T follicular helper cell (primary cell): ENCODE measurements around the gene MINDY4.

Experiments used
- DNase-seq: peaks from one replicate; pipeline ENCODE4 v3.0.0-alpha.2; 2020; ENCODE audit warnings: low read depth
- total RNA-seq, 2 experiments: gene quantifications; one replicate each; lab custom pipeline; 2026; lab: John Stamatoyannopoulos, UW

The MINDY4 gene
- 0.35 to 0.60 reads per million in 2 experiments for total RNA-seq

DNA sequence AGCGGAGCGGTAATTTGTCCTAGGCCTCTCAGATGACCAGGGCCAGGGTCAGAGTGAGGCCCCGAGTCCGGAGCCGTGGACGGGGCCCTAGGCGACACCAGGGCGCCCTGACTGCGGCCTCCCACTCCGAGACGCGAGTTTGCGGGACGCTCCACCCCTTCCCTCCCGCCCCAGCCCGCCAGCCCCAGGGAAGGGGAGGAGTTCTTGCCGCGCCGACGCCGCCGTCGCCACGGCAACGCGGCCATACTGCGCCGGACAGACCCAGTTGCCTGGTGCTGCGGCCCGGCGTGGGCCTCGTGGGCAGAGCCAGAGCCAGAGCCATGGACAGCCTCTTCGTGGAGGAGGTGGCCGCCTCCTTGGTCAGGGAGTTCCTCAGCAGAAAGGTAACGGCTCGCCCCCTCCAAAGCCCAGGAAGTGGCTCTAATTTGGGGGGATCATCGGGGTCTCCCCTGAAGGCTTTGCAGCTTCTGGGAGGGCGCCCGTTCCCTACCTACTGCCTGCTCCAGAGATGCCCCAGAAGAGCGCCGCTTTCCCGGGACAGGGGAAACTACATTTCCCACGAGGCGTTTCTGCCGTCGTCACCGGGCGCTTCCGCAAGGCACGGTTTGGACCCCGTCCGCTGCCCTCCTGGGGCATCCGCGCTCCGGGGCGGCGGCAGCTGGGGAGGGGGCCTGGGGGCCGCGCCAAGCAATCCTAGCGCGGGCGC lies at the start of gene MINDY4:
TSS of gene MINDY4 (plus strand) at position 244 of the 706 bp plus-strand sequence. CDS start at position 321, 77 bp downstream.
- peak; percentile 49 for DNase-seq

DNA sequence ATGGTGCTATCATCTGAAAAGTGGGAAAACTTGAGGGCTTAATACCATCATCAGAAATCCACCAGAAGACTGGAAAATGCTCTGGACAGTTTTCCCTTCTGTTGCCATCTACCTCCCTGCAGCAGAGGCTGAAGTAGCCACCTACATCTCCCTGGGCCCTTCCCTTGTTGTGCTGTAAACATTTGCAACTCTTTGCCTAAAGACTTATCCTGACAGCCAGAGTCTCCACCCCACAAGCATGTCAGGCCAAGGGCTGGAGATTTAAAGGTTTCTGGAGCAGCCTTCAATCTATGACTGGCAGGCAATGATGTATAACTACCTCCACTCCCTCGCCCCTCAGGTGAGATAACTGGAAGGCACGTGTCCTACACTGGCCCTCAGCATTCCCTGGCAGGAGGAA lies 49.0 kb upstream of the MINDY4 start:
- DNase-seq, result no peak

DNA sequence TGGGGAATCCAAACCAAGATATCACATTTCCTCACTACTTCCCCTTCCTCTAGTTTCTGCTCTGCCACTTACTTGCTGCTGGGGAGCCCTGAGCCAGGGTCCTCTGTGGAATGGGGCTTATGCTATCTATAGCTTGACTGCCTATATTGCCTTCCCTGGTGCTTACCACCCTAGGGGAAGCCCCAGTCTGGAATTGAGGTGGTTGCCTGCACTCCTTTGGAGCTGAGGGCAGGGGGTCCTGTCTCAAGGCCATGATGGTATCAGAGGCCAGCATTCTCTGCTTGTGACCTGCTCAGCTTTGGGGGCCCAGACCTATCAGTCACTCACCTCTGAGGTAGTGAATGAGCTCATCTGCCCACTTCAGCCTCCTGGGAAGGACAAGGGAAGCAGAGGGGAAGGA lies 48.5 kb upstream of the MINDY4 start:
- no peak for DNase-seq

DNA sequence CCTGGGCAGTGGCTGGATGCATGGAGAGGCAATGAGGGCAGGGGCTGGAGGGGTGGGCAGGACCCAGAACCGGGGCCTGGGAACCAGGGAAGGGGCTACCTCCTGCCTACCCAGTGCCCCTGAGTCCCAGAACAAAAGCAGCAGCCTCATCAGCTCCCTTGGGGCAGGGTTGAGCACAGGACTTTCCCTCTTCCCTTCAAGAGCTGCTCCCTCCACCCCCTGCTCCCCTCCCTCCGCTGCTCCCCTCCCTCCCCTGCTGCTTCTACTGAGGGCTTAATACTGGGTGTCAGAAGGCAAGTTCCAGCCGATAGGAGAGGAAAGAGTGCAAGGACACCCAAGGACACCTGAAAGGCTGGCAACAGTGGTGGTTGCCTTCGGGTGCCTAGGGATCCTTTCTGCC lies 47.4 kb upstream of the MINDY4 start:
- no peak for DNase-seq

DNA sequence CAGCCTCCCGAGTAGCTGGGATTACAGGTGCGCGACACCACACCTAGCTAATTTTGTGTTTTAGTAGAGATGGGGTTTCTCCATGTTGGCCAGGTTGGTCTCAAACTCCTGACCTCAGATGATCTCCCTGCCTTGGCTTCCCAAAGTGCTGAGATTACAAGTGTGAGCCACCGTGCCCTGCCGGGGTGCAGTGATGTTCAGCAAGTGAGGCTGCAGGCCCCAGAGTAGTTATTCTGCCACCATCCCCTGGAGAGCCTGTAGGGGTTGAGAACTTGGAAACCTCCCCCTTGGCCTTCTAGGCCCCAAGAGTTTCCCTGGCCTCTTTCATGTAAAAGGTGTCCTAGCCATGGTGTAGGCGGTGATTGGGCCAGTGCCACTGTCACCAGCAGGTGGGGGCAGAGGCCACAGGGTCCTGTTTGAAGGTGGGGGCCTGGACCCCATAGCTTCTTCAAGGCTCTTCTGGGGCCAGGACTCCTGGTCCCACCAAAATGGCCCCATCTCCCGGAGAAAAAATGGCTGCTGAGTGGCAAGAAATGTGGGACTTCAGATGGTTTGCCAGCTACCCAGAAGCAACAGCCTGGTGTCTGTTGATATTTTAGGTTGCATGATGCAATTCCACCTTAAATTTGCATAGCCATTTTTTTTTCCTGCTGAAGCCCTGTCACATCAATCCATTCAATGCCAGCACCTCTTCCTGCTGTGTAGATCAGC lies 44.8 kb upstream of the MINDY4 start:
- no peak for DNase-seq

DNA sequence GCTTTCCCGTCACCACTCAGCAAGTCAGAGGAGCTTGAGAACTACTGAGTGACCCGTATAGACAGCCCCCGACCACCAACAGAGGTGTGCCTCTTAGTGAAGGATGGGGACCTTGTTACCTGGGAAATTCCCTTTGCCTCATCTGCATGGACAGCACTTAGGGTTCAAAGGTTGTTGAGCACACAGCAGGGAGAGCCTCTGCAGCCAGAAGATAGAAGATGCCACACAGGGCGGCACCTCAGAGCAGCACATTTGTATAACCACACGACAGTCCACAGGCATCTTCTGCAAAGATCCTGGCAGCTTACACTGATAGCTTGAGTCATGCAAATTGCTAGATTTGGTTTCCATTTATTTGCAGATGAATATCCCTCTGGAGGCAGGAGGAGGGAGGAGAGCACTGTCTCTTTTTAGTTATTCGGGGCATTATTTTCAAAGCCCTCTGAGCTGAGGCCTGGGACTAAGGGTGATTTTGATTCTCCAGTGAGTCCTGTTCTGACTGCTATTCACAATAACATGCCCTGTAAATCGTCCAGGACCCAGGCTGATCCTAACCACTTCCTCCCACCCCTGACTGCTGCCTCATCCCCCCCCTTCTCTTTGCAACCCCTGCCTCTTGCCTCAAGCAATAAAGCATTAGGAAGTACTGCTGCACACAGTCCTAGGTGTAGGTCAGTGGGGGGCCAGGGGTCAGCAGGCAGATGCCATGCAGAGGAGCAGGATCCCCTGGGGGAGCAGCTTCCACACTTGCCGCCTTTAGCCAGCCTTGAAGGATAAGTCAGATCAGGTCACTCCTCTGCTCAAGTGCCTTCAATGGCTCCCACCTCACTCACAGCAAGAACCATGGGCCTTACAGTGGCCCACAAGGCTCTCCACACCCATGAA lies 43.9 kb upstream of the MINDY4 start:
- DNase-seq, result peak; percentile 47

DNA sequence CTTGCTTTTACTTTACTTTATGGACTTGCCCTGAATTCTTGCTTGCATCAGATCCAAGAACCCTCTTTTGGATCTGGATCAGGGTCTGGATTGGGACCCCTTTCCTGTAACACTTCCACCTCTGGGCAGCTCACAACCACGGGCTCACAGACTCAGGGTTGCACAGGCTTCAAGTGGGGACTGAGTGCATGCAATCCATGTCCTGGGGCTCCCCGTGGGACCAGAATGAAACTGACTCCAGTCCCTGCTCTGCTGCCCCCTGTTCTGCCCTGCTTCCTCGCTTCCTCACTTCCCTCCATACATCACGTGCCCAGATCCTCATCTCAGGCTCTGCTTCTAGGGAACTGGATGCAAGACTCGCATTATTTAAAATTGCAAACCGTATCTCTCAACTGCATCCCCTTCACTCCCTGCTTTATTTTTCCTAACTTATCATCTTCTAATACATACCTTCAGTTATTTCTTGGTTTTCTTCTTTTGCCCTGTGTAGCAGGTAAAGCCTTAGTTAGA lies 42.6 kb upstream of the MINDY4 start:
- no peak for DNase-seq

DNA sequence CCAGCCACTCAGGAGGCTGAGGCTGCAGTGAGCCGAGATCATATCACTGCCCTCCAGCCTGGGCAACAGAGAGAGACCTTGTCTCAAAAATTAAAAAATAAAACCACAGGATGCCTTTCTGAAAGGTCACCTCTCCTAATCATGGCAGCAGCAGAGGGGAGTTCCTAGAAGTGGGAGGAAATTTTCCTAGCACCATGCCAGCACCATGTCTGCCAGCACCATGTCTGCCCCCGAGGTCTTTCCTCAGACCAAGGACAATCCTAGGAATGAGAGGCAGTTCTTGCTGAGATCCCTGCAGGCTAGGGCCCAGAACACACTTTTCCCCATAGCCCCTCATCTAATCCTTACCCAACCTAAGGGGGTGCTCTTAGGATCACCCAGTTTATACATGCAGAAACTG lies 41.6 kb upstream of the MINDY4 start:
- DNase-seq, result no peak

DNA sequence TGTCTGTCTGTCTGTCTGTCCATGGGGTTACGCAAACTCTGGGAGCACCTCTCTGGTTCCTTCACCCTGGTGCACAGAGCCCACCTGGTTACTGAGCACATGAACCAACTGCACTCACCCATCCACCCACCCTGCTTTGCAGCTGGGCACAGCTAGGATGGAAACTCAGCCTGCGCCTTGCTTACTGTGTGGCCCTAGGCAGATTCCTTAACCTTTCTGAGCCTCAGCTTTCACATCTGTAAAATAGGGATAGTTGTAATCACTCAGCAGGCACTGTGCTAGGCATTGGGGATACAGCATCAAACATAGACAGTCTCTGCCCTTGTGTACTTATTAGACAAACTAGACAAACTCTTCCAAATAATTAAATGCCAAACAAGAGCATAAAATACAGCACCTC lies 41.1 kb upstream of the MINDY4 start:
- no peak for DNase-seq

DNA sequence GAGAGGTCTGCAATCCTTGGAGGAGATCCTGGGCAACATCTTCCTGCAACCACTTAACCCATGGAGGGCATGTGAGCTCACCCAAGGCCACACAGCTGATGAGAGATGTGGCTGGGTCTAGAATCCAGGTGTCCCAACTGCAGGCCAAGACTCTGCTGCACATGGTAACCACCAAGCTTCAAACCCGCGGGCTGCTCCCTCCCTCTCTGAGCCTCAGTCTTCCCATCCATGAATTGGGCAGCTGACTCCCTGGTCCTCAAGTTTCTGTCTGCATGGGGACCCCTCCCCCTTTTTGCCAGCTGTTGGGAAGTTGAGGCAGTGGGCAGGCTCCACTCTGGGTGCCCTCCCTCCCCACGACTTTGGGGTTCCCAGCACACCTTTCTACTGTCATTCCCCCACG lies 40.2 kb upstream of the MINDY4 start:
- DNase-seq, result no peak

DNA sequence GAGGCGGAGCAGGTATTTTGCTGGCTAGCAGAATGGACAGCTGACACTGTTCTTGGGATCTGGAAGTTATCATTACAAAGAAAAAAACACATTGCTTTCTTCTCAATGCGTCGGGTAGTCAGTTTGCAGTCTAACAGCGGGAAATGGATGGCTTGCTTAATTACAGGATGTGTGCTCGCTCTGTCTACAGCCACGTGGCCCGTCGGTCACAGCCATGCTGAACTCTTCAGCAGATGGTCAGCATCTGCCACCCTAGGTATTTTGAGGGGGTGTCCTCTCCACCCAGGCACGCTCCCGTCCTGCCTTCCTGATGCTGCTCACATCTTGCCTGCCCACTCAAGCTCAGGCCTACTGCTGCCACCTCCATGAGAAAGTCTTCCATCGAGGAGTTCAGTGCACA lies 39.6 kb upstream of the MINDY4 start:
- DNase-seq, result no peak

DNA sequence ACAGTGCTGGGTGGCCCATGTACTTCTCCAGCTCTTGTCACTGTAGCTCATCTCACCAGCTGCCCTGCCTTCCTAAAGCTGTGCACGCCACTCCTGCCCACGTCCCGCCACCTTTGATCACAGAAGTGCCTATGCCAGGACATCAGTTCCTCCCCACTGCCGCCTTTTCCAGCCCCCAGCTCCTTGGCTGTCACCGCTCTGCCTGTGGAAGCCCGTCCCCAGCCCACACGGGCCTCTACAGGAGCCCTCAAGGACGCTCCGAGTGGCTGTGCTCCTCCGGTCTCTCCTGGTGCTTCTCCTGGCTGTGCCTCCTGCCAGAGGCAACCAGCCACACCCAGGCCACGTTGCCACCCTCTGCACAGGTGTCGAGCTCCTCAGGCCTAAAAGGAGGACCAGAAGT lies 38.6 kb upstream of the MINDY4 start:
- DNase-seq, result no peak

DNA sequence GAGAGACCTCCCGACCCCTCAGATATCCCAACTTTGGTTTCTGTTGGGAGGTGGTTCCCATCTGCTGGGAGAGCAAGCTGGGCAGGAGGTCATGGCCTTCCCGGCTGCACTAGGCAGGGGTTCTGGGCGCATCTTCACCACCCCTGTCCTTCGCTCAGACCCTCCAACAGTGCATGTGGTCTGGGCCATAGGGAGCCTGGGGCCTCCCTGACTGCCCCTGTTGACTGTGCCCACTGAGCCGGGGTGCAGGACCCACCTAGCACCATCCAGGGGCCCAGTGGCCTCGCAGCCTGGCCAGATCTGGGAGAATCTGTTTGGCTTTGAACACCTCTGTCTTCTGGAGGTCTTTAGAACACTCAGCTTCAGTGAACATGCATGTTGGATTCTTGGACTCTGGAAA lies 38.0 kb upstream of the MINDY4 start:
- DNase-seq, result no peak

DNA sequence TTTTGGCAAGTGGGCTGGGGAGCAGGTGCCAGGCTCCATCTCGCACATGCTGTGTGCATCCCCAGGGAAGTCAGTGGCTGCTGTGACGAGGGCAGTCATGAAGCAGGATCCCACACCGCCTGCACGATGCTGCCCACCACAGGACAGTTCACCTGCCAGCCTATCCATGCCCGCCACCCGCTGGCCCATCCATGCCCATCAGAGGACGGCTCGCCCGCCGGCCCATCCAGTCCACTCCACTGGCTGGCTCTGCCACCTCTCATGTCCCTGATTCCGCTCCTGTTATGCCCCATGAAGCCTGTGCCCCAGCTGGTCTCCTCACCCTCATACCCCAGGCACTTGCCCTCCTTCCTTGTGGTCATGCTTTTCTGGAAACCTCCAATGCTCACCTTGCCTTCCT lies 37.5 kb upstream of the MINDY4 start:
- DNase-seq, result no peak

DNA sequence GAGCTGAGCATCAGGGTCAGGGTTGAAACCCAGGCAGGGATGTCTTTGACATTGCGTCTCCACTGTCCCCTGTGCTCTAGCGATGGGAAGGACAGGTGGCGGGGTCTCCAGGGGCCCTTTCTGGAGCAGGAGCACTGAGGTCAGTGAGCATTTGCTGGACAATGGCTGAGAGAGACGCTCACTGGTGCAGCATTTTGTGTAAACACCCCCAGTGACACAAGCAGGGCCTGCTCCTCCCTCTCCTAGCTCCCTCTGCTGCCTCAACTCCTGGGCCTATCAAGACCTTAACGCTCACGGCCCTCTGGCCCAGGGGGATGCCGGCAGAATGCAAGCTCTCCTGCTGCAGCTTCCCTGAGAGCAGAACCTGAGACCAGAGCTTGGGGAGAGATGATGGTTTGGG lies 36.7 kb upstream of the MINDY4 start:
- no peak for DNase-seq

DNA sequence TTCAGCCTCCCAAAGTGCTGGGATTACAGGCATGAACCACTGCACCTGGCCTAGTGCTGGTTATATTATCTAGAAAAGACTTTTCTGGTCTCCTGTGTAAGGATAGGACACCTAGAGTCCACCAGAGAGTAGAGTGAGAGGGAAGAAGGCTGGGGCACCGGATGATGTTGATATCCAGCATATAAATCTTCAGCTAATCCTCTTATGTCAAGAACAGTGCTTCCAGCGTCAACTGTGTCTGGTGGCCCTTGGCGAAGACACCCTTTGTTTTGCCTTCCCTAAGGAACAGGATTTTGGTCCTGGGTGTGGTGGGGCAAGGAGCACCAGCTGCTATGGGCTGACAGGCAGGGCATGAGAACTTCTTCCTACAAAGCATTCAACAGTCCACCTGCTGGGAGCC lies 35.6 kb upstream of the MINDY4 start:
- no peak for DNase-seq

DNA sequence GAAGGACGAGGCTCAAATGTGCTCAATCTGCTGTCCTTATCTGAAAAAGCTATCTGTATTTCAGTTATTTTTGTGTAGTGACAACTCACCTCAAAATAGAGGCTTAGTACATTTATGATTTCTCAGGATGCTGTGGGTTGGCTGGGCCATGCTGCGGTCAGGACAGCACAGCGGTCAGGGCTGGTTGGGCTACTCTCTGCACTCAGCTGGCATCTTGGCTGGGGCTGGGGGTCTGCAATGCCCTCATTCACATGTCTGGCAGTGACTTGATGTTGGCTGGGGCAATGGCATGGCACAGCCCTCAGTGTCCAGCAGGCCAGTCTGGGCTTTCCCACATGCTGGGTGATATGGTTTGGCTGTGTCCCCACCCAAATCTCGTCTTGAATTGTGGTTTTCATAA lies 34.9 kb upstream of the MINDY4 start:
- no peak for DNase-seq

DNA sequence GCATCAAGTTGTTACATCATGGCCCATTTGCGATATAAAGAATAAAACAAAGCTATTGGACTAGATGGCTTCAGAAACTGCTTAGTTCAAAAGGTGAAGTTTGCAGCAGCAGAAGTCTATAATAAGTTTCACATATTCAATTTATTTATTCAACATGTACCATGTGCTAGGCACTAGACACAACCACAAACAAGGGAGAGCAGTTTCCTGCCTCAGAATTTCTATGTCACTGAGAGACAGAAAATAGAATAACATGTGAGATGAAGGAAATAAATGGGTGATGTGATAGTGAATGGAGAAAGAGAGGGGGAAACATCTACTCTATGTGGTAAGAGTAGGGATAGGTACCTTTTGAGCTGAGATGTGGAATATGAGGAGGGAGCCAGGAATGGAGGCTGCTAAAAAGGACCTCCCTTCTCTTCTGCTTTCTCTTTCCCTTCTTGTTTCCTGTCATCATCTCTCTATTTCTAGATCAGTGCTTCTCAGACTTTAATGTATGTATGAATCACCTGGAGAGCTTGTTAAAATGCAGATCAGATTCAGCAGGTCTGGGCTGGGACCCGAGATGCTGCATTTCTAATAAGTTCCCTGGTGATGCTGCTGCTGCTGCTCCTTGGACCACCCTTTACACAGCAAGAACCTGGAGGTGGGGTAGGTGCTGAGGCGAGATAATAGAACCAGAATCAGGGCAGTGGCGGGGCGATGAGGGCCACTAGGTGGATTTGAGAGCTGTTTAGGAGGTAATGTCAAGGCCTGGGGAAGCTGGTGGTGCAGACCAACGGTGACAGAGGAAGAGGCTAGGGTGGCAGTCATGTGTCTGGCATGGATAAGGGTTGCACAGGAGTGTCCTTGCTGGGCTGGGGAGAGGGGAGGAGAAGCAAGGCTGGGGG lies 32.9 kb upstream of the MINDY4 start:
- no peak for DNase-seq

DNA sequence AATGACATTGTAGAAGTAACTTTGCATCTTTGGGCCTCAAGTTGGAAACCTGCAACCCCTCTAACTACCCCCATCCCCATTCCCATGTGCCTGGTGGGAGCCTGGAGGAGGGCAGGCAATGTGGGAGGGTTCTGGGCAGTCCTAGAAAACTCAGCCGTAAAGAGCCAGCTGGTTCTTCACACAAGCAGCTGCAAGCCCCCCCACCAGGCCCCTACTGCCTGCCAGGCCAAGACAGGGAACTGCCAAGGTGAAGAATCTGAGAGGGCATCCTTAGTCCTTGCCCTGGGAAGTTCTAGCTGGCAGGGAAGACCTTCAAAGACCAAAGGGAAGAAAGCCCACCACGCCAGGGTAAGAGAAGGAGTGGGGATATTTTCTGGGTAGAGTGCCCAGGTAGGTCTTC lies 31.5 kb upstream of the MINDY4 start:
- DNase-seq, result no peak

DNA sequence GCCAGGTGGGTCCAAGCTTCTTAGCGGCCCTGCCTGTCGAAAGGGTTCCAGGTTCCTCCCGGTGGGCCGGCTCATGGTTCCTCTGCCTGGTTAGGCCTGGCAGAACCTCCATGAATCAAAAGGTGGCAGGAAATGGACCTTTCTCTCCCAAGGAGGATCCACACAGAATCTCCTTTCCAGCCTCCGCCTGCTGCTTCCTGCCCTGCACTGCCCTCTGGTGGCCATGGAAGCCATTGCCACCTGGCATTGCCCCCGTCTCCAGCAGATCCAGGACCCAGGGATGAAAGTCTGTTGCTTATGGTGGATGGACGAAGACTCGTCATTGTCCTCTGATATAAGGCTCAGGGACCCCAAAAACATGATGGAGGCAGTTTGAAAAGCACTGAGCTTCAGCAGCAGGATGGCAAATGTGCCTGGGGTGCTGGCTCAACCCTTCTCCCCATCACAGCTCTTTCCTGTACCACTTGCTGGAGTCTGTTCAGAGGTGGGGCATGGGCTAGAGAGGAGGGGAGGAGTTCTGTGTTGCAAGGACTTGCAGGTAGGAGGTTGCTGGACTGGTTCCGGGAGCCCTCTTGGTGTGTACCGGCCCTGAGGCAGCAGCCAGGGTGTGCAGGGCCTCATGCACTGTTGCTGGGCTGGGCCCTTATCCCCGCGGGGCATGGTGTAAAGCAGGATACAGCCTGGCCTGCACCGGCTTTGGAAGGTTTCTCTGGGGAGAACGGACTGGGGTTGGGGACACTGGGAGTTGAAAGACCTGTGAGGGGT lies 30.6 kb upstream of the MINDY4 start:
- DNase-seq, result peak; percentile 64

DNA sequence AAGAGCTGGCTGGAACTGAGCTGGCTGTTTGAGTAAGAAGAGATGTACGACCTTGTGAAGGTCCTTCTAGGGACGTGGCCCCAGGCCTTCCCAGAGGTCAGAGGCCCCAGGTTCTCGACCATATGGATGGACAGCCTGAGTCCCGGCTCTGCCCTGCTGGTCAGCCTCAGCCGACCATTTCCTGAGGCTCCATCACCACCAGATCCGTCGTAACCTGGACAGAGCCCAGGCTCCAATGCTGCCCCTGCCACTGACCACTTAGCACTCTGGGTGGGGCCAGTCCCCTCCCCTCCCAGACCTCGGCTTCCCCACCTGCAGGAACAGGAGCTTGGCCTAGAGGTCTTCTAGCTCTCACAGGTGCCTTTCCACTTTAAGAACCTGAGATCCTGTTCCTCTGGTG lies 29.9 kb upstream of the MINDY4 start:
- DNase-seq, result no peak
